Activated CD4-positive, CD25-positive, alpha-beta regulatory T cell treated with anti-CD3 and anti-CD28 coated beads, Interleukin-2, amount 50 U/mL, for 72 hours (primary cell): Measurements from ENCODE around the gene GNG10.
A peak's percentile ranks its signal among the peaks of the same experiment; 100 is the strongest.
"Not testable (repeated sequence)": the region's sequence is repeated elsewhere in the genome, so short reads cannot be mapped to it uniquely, and the experiment has no call there.

Source experiments
- DNase-seq: peaks from one replicate; pipeline ENCODE4 v3.0.0; 2021

Gene GNG10

DNA sequence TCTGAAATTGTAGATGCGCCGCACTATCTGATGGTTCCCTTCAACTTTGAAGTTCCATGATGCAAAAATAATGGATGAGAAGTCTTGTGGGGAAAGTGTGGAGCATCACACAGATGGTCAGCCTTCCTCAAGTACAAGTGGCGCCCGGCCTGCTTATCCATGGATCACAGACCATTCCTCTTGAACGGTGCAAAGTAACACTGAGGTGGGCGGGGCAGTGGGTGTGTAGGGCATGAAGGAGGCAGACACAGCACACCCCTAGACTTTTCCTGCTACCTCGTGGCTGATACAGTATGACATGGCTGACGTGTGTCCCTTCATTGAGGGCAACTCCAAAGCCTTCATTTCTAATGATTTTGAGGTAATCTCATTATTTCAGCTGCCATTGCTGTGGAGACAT lies 2.5 kb upstream of the GNG10 start:
- no peak for DNase-seq

DNA sequence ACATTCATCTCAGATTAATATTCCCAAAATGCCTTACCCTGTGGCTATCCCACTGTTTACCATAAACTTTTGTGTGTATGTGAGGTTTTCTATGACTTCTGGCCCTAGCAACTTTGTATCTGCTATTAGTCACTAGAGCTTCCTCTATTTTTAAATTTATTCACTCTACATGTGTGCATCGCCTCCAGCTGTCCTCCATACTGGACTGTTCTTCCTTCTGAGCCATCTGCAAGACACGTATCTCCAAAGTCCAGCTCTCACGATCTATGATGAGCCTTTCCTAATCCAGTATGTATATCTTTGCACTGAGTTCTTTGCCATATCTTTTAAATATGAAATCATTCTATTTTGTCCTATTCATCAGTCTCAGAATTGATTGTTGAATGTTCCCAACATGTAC lies 1.7 kb upstream of the GNG10 start:
- no peak for DNase-seq

DNA sequence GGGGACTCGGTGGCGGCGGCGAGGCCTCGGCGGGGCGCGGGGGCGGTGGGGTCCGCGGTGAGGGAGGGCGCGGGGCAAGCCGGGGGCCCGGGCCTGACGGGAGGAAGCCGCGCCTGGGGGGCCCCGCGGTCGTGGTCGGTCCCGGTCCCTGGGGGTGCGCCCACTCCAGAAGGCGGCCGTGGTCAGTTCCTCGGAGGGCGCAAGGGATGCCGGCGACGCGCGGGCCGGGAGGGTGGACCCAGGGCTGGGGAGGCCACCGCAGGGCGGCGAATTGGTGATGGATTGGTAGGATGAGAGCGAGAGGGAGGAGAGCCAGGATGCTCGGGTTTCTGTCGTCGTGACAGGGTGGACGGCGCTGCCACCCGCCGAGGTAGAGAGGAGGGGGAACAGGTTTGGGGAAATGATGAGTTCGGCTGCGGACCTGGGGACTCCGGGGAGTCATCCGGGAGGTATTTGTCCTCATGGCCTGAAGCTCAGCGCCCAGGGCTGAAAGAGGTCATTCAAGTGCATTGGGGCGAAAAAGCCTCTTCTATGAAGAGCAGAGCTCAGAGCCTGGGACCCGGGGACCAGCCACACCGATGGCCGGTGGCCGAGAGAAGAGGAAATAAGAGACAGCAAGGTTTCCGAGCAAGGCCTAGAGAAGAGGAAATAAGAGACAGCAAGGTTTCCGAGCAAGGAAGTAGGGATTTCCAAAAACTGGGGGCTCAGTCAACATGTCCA lies 557 bp downstream of the GNG10 start:
- DNase-seq: peak; percentile 63

DNA sequence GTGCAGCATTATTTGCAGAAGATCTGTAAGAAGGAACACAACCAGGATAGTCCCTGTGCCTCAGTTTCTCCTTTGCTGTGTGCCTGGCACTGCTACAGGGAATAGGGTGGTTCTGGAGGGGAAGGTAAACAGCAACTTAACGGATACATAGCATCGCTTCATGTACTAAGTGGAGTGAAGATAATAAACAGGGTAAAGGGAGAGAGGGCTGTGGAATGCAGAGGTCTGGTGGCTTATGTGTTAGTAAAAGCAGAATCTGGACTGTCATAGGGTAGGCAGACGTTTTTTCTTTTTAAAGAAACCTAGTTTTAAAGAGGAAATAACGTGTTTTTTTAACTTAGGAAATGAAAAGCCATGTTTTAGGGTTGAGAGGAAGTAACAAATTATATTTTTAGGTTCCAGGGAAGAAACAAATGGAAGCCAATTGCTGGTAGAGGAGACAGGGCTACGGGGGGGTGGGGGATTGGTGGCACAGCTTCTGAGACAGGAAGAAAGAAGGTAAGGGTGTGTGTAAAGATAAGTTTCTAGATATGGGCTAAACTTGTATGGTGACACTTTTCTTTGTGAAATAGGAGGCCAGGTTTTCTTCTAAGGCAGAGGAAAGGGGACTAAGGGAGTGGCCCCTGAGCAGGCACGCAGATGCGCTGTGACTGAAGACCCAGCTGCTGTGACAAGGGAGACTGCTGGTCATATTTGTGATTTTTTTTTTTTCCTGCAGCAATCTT lies 1.3 kb downstream of the GNG10 start:
- DNase-seq: no peak

DNA sequence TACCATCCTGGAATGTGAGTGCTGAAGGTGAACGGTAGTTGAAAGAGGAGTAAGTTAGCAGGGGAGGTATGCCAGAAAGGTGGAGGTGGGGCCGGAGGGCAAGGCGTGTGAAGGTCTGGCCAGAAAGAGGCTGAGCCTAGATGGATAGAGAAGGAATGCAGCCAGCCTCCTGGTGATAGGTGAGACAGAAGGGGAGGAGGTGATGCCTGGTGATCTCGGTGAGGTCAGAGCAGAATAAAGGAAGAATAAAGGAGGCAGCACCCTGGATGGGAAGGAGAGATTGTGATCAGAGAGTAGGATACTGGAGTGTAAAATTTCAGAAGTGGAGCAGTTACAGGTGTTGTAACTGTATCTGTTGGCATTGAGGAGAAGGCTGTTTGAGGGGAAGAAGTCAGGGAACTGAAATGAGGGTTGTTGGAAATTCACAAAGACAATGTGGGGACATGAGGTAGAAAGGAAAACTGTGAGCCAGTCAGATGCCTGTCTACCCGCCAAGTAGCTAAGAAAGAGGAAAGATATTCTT lies 2.0 kb downstream of the GNG10 start:
- DNase-seq: no peak

DNA sequence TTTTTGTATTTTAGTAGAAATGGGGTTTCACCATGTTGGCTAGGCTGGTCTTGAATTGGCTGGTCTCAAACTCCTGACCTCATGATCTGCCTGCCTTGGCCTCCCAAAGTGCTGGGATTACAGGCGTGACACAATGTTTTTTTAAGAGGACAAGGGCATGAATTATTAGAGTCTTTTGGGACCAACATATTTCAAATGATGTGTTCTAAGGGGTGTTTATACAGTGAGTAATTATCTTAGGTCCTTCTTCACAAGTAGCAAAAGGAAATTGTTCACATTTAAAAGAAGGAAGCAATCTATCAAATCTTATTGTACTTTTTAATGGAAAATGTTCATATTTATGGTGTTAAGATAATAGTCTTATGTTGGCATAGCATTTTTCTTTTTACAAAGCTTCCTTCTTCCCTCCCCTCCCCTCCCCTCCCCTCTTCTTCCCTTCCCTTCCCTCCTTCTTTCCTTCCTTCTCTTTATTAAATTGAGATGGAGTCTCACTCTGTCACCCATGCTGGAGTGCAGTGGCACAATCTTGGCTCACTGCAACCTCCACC lies 6.7 kb downstream of the GNG10 start:
- DNase-seq: no peak

DNA sequence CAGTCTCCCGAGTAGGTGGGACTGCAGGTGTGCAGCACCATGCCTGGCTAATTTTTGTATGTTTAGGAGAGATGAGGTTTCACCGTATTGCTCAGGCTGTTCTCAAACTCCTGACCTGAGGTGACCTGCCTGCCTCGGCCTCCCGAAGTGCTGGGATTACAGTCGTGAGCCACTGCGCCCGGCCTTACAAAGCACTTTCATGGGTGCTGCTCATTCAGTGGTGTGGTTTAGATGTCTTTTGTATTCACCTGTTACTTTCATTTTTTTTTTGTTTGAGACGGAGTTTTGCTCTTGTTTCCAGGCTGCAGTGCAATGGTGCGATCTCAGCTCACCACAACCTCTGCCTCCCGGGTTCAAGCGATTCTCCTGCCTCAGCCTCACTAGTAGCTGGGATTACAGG lies 7.2 kb downstream of the GNG10 start:
- DNase-seq: not testable (repeated sequence)

DNA sequence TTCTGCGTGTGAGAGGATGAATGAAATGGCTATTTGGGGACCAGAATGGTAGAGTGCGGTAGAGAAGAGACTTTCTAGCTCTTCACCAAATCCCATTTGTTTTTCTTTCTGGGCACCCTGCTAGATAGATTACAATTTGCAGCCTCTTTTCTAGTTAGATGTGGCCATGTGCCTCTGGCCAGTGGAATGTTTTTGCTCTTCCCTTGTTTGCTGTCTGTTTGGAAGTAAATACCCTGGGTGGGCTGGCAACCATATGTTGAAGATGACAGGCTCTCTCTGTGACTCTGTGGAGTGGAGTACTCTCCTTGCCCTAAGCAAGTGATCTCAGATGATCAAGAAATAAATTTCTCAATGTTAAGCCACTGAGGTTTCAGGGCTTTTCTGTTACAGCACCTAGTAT lies 12.9 kb downstream of the GNG10 start:
- no peak for DNase-seq

DNA sequence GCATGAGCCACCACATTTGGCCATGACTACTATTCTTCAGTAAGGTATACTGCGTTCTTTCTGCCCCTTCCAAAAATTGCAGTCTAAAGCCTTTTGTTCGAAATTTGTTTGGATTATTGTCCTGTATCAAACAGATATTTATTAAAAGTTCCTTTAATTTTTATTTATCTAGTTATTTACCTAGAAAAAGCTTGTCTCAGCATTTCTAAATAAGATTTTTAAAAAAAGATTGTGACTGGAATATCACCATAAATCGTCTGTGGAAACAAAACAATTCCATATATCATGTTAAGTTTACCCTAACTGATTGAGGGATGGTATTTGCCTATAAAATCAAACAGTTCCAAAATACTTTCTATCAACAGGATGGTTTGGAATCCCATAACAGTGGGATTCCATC lies 14.7 kb downstream of the GNG10 start:
- no peak for DNase-seq

DNA sequence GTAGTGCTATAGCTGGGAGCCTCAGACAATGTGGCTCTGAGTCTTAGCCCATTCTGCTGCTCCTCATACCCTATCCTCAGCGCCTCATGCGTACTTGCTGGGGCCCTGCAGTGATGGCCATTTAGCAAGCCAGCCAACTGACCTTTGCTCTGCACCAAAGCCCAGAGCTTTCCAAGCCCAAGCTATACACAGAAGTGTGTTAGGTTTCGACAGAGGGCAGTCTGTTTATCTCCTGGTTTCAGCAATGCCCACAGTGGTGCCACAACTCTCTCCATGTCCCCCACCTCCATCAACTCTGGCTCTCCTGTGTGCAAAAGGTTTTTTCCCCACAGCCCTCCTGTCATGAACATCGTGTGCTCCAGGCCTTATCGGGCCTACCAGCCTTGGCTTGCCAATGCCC lies 16.9 kb downstream of the GNG10 start:
- no peak for DNase-seq

DNA sequence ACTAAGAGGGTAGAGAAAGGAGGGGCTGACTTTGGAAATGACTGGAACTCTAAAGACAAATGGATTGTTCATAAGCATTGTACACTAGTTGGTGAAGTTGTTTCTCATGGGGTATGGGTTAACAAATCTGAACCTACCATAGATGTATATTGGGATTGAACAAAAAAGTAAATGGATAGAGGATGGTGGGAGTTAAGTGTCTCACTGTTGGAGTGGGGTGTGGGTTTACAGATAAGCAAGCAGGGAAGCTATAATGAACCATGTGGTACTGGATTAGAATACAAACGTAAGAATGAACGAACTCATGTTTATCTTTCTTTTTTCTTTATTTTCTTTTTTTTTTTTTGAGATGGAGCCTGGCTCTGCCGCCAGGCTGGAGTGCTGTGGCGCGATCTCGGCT lies 17.8 kb downstream of the GNG10 start:
- no peak for DNase-seq

DNA sequence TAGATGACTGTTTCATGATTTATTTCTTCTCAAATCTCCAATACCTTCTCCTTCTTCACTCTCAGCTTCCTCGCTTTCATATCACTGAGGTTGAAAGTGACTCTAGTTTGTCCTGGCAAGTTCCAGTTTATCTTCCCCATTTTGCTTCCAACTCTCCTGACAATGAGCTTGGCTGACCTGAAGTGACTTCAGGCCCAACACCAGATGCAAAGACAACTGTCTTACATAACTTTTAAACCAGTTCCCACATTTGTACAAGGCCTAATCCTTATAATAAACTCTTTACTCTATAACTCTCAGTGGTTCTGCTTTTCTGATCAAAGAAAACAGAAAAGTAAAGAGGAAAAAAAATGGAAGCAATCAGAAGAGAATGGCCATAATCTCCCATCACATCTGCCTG lies 22.0 kb downstream of the GNG10 start:
- DNase-seq: no peak

DNA sequence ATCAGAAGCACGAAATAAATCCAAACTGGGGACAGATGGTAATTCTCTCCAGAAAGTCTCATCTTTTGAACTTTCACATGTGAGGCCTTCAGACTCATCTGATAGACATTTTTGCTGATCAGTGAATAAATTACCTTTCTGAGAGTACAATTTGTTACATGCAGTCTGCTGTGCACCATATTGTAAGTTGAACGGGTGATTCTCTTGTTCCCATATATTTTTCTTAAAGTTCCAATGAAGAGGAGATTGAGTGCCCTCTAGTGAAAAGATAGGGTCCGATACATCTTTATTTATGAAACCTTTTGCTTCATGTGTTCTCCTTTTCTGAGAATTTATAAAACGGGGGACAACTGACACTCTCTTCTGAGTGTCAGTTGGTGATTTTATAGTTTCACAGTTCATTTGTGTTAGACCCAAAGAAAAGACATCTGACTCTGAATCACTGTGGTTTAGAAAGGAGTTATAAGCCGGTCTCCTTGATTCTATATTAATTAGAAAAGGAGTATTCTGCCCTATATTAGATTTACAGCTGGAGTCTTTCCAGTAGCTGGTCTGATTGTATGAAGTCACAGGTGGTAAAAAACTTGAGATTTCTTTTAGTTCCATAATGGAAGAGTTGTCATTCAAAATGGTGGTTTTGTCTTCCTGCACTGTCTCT lies 30.4 kb downstream of the GNG10 start:
- DNase-seq: no peak

DNA sequence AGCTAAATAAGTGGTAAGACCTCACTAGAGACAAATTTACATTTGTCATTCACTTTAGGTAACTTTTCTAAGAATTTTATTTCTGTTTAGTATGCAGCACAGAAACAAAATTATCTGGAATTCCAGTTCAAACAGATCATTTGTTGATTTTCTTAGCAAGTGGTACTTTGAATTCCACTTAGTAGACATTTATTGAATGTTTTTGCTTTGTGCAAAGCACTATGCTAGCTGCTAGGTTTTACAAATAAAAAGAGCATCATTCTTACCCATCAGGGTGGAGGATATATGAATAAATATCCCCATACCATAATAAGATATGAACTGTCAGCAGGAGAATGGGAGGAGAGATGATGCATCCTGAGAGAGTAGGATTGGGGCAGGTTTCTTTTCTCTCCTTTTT lies 35.4 kb downstream of the GNG10 start:
- no peak for DNase-seq

DNA sequence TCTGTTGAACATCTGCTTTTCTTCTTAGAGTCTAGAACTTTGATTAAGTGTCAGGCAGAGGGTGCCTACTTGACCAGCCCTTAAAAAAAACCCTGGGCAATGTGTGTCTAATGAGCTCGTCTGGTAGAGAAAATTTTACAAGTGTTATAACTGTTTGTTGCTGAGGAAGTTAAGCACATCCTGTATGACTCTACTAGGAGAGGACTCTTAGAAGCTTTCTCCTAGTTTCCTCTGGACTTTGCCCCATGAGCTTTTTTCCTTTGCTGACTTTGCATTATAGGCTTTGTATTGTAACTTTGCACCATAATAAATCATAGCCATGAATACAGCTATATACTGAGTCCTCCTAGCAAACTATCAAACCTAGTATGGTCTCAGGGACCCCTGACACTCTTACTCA lies 39.4 kb downstream of the GNG10 start:
- no peak for DNase-seq

DNA sequence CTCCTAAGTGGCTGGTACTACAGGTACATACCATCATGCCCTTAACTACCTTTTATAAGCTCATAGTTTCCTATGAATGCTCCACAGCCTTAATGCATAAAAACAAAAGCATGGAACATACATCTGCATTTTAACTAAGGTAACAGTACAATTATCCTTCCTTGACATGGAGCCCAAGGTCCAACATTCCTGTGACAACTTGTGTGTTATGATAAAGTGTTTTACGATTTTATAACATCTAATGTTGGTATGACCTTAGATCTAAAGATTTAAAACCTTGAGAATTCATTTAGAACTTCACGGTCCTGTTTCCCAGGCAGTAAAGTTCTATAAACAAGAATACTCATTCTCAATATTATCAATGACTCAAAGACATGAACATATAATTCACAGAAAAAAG lies 43.1 kb downstream of the GNG10 start:
- no peak for DNase-seq

DNA sequence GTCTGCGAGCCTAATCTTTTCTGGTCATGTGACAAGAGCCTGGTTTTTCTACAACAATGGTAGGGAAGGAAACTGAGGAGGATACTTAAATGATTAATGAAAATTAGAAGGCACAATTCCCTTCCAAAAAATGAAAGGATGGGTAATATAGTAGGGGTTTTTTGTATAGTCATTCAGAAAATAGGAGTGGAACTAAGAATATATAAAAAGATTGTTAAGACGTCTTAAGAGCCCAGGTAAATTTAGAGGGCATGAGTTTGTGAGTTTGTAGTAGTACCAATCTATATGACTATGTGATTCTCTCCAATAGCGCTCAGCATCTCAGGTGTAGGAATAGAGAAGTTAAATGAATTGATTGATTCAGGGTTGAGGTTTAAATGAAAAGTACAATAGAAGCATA lies 50.1 kb downstream of the GNG10 start:
- DNase-seq: no peak

DNA sequence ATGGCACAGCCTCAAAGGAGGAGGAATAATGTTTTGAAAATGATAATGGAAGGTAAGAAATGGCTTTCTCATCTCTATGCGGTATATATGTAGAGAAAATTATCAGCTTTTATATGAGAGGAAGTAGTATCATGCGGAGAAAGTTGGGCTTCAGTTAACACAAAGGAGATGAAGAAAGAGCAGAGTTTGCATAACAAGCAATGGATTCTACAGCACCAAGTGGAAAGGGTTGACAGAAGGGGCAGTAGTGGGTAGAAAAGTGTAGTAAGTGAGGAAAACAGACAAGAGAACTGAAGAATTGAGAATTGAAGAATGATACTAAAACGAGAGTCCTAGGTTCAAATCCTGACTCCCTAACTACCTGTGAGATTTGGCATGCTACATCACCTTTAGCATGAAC lies 51.0 kb downstream of the GNG10 start:
- DNase-seq: no peak

DNA sequence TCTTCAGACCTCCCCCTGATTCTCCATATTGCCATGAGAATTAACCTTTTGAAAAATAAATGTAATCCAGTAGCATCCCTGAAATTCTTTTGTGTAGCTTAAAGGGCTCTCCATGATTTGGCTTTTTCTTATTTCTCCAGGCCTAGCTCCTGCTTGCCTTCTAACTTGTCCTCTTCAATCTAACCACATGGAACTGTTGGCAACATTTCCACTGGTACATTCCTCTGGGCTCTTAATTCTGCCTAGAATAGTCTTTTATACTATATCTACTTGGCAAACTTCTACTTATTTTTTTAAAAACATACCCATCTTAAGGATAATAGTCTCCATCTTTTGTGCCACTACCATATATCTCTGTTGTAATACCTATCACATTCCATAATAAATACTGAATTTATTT lies 54.1 kb downstream of the GNG10 start:
- DNase-seq: no peak

DNA sequence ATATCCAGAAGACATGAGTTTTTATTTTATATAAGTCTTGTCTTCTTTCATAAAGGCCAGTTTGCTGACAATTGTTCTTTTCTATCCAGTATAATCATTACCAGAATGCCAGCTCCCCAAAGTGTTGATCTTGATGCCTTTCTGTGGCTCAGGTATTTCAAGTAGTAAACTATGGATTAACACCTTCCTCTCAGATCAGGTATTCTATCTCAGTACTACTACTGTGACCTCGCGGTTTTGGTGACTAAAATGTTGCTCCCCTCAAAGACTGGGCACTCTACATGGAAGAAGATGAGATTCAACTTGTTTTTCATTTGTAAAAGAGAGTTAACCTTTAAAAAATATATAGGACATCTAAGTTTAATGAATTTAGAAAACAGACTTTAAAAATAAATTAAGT lies 58.1 kb downstream of the GNG10 start:
- DNase-seq: no peak
